22Rv1 (cell line): Measurements from ENCODE around the gene MYH9.

Experiments used
- ZFX ChIP-seq: fragments of 450-650 bp; IDR thresholded peaks from 2 replicates; pipeline ENCODE4 v1.6.1; 2017; ENCODE audit warnings: antibody characterized with exemption, borderline replicate concordance
- TF ChIP-seq, protein P1 (sequence below): fragments of 450-650 bp; IDR thresholded peaks from 2 replicates; pipeline ENCODE4 v1.5.1; 2017; ENCODE audit warnings: mild to moderate bottlenecking

DNA sequence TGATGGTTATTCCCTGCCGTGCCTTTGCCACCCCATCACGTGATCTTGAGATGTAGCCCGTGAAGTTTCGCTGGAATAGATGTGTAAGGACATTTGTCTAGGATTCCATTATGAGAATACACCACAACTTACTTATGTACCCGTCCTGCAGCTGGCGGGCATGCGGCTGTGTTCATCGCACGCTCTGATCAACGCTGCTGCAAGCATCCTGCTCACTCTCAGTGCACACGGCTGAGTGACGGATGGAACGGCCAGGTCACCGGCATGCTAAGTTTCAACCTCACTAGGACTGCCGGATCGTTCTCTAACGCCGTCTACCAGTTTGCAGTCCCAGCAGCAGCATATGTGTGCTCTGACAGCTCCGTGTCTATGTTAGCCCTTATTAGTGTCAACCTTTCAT is 90.2 kb downstream of the MYH9 start:
- TF ChIP-seq, protein P1, sequence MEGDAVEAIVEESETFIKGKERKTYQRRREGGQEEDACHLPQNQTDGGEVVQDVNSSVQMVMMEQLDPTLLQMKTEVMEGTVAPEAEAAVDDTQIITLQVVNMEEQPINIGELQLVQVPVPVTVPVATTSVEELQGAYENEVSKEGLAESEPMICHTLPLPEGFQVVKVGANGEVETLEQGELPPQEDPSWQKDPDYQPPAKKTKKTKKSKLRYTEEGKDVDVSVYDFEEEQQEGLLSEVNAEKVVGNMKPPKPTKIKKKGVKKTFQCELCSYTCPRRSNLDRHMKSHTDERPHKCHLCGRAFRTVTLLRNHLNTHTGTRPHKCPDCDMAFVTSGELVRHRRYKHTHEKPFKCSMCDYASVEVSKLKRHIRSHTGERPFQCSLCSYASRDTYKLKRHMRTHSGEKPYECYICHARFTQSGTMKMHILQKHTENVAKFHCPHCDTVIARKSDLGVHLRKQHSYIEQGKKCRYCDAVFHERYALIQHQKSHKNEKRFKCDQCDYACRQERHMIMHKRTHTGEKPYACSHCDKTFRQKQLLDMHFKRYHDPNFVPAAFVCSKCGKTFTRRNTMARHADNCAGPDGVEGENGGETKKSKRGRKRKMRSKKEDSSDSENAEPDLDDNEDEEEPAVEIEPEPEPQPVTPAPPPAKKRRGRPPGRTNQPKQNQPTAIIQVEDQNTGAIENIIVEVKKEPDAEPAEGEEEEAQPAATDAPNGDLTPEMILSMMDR: no peak
- TF ChIP-seq ZFX: no peak
